Endodermal cell (in vitro differentiated cells): ENCODE data around the gene CYGB. TPM values are rescaled to one million over a fixed set of nuclear protein-coding genes. Genes with fewer than 3 reads are reported as not detected.

Source experiments
- DNase-seq: peaks from one replicate; pipeline ENCODE4 v3.0.0-alpha.2; 2017
- H3K27ac ChIP-seq: 2 replicates; pipeline ENCODE4 v1.5.1; 2013; ENCODE audit warnings: mild to moderate bottlenecking, low read depth, low read length, moderate library complexity
- H3K27me3 ChIP-seq: 2 replicates; pipeline ENCODE4 v1.6.1; 2013; ENCODE audit warnings: mild to moderate bottlenecking, low read length, moderate library complexity; ENCODE audit not compliant: insufficient read depth, control insufficient read depth, poor library complexity, severe bottlenecking
- H3K36me3 ChIP-seq: 2 replicates; pipeline ENCODE4 v1.7.0; 2013; ENCODE audit warnings: mild to moderate bottlenecking, low read length, moderate library complexity; ENCODE audit not compliant: control insufficient read depth, insufficient read depth
- H3K4me1 ChIP-seq: one replicate; pipeline ENCODE4 v1.7.0; 2013; ENCODE audit warnings: low read length; ENCODE audit not compliant: control insufficient read depth, insufficient read depth
- H3K4me3 ChIP-seq: 2 replicates; pipeline ENCODE4 v1.5.1; 2013; ENCODE audit warnings: mild to moderate bottlenecking, low read length, moderate library complexity
- H3K9ac ChIP-seq: 2 replicates; pipeline ENCODE4 v1.6.1; 2013; ENCODE audit warnings: mild to moderate bottlenecking, low read length, moderate library complexity; ENCODE audit not compliant: poor library complexity, severe bottlenecking; ENCODE audit errors: extremely low read depth
- H3K9me3 ChIP-seq: 2 replicates; pipeline ENCODE4 v1.6.1; 2013; ENCODE audit warnings: mild to moderate bottlenecking, low read length, moderate library complexity; ENCODE audit not compliant: control insufficient read depth
- H3K27ac Mint-ChIP-seq: 2 replicates; pipeline ENCODE4 v1.8.0; 2020; ENCODE audit warnings: mixed read lengths
- H3K27me3 Mint-ChIP-seq: 2 replicates; pipeline ENCODE4 v1.8.0; 2021; ENCODE audit warnings: mild to moderate bottlenecking, mixed read lengths; ENCODE audit not compliant: insufficient read depth
- H3K36me3 Mint-ChIP-seq: 2 replicates; pipeline ENCODE4 v1.8.0; 2020; ENCODE audit warnings: low read depth, mixed read lengths
- H3K4me1 Mint-ChIP-seq: 2 replicates; pipeline ENCODE4 v1.8.0; 2020; ENCODE audit warnings: mixed read lengths
- H3K4me3 Mint-ChIP-seq: 2 replicates; pipeline ENCODE4 v1.8.0; 2020; ENCODE audit warnings: mild to moderate bottlenecking, moderate library complexity, mixed read lengths
- H3K9me3 Mint-ChIP-seq: 2 replicates; pipeline ENCODE4 v1.8.0; 2020; ENCODE audit warnings: mild to moderate bottlenecking, mixed read lengths
- CTCF ChIP-seq: fragments of 200-600 bp; sonication (generic); conservative IDR thresholded peaks from 2 replicates; pipeline ENCODE4 v1.5.0; 2021; ENCODE audit warnings: antibody characterized with exemption, mild to moderate bottlenecking
- WGBS, 2 experiments: methylation state at CpG; one replicate each; pipeline versions ENCODE4 v1.1.5 to v1.1.7; 2013; ENCODE audit warnings: missing lambda C conversion rate in 2 of 2, mixed read lengths in 1 of 2; ENCODE audit not compliant: insufficient coverage in 1 of 2, insufficient read length in 1 of 2; 5-methylcytosine and 5-hydroxymethylcytosine counted together
- total RNA-seq, 2 donors: library from RNA; stranded (reverse); fragmentation: NEBNext Ultra II Directional in 1 of 2; extraction: Animal tissue kit (Norgen Biotek cat#: 25700) in 1 of 2; gene quantifications; 2 replicates in 1 of 2; 3 replicates in 1 of 2; pipeline ENCODE4 v1.2.1, GENCODE V29; 2021

The CYGB gene
- total RNA-seq, 2 donors from 2014 or later = 2.0 to 3.4 TPM

- H3K27me3 ChIP-seq = peaks cover 20% of the 10 kb centered on the region
- no peaks in the 10 kb centered on the region for H3K36me3 ChIP-seq
- peaks cover 39% of the 10 kb centered on the region for H3K4me1 Mint-ChIP-seq
- no peak overlapping the region for H3K27ac Mint-ChIP-seq
- no peak for TF ChIP-seq CTCF
- no peak overlapping the region for H3K27ac ChIP-seq
- no peak for DNase-seq
- no peak overlapping the region for H3K4me3 ChIP-seq
- WGBS, 2 experiments = 80 to 81% methylated on average over 6 to 8 of the region's 8 CpGs
- no peaks in the 10 kb centered on the region for H3K9me3 ChIP-seq
- H3K27me3 Mint-ChIP-seq = peaks cover 17% of the 10 kb centered on the region
- H3K4me1 ChIP-seq = peaks cover 31% of the 10 kb centered on the region
- H3K9me3 Mint-ChIP-seq = no peaks in the 10 kb centered on the region
- H3K36me3 Mint-ChIP-seq = no peaks in the 10 kb centered on the region
- H3K4me3 Mint-ChIP-seq = no peak overlapping the region
- H3K9ac ChIP-seq = no peak overlapping the region
Measured at GRCh38 chr17:76542984-76543383, 5.5 kb upstream of the CYGB start.

GRCh38 chr17:76542566-76542971, 5.1 kb upstream of the CYGB start:
- WGBS, 2 experiments = 89 to 98% methylated on average over 5 to 10 of the region's 10 CpGs
- Histone ChIP-seq H3K27ac (no peak overlapping the region), H3K27me3 (peaks cover 24% of the 10 kb centered on the region), H3K36me3 (no peaks in the 10 kb centered on the region), H3K9me3 (no peaks in the 10 kb centered on the region), H3K4me3 (no peak overlapping the region), H3K9ac (no peak overlapping the region), H3K4me1 (peaks cover 31% of the 10 kb centered on the region)
- H3K9me3 Mint-ChIP-seq = no peaks in the 10 kb centered on the region
- TF ChIP-seq CTCF = no peak
- H3K27ac Mint-ChIP-seq = no peak overlapping the region
- DNase-seq = no peak
- no peaks in the 10 kb centered on the region for H3K36me3 Mint-ChIP-seq
- peaks cover 39% of the 10 kb centered on the region for H3K4me1 Mint-ChIP-seq
- H3K27me3 Mint-ChIP-seq = peaks cover 17% of the 10 kb centered on the region
- no peak overlapping the region for H3K4me3 Mint-ChIP-seq

- Histone ChIP-seq H3K36me3 (no peaks in the 10 kb centered on the region), H3K4me3 (no peak overlapping the region), H3K9me3 (no peaks in the 10 kb centered on the region), H3K27ac (no peak overlapping the region), H3K4me1 (peaks cover 31% of the 10 kb centered on the region), H3K9ac (no peak overlapping the region), H3K27me3 (peaks cover 28% of the 10 kb centered on the region)
- Mint-ChIP-seq H3K36me3 (no peaks in the 10 kb centered on the region), H3K4me1 (peaks cover 38% of the 10 kb centered on the region), H3K9me3 (no peaks in the 10 kb centered on the region), H3K27me3 (peaks cover 21% of the 10 kb centered on the region), H3K4me3 (no peak overlapping the region), H3K27ac (no peak overlapping the region)
- 92 to 100% methylated on average over 7 to 10 of the region's 10 CpGs for WGBS, 2 experiments
- no peak for DNase-seq
- no peak for TF ChIP-seq CTCF
Measured at GRCh38 chr17:76541739-76542454, 4.4 kb upstream of the CYGB start.
